Ramos (cell line): ENCODE measurements around the gene DENND4B.
"Not testable (repeated sequence)": the region's sequence is repeated elsewhere in the genome, so short reads cannot be mapped to it uniquely, and the experiment has no call there.

Experiments used
- in situ Hi-C: fragments of 300-500 bp; cut with MboI; formaldehyde crosslinking; loops from one replicate; pipeline ENCODE4 v1.14.3; 2022; ENCODE audit warnings: low sequenced_read_pairs; ENCODE audit not compliant: unreplicated experiment

Gene DENND4B

GRCh38 chr1:153932156-153933131, 14.1 kb downstream of the DENND4B start:
- in situ Hi-C loops, result no loop called here

DNA sequence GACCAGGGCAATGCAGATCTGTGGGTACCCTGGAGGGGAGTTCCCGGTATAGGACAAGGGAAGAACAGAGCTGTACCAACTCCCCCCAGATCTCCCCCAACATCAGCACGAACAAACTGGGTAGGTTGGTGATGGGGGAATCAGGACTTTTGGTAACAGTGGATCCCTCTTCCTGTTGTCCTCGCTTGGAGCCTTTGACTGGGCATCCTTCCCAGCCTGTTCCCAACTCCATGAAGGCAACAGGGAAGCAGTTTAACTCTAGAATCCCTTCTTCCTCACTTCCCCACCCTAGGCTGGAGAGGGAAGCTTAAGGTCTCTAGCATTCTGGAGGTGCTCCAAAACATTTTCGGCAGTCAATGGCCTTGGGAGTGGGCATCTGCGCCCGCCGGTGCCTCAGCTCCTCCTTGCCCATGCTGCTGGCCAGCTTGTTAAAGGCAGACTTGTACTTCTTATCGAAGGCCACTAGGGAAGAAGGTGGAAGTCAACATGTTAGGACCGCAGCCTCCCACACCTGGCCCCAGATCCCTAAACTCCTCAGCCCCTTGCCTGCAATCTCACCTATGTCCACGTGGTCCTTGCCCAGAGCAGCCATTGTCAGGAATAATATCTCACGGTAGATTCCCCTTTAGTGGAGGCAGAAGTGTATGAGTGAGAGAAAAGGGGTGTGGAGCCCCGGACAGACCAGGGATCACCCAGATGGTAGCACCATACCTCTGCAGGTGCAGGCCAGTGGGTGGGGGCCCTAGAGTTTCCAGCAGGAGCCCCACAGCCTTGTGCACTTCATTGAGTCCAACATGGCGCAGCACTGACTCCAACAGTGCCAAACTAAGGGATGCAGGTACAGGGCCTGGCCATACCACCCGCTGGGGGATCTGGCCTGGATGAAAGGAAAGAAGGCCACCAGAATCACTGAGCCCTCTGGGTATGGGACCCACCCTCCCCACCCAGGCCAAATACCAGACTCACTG, 16.3 kb downstream of the DENND4B start:
- in situ Hi-C loops, result no loop called here

DNA sequence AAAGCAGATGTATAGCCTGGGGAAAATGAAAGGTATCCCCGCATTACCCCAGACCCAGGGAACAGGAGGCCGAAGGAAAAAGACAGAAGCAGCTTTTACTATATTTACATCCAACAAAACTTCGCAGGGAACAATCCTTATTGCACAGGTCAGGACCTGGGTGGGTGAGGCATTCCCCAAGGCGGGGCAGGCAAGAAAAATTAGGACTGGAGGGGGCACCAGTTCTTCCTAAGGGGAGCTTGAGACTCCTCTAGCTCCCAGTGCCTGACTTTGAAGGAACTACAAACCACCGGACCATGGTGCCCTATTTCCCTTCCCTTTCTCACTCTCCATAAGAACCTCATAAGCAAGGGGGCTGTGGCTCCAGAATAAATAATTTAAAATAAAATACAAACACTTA, 17.1 kb downstream of the DENND4B start:
- in situ Hi-C loops, result no loop called here

DNA sequence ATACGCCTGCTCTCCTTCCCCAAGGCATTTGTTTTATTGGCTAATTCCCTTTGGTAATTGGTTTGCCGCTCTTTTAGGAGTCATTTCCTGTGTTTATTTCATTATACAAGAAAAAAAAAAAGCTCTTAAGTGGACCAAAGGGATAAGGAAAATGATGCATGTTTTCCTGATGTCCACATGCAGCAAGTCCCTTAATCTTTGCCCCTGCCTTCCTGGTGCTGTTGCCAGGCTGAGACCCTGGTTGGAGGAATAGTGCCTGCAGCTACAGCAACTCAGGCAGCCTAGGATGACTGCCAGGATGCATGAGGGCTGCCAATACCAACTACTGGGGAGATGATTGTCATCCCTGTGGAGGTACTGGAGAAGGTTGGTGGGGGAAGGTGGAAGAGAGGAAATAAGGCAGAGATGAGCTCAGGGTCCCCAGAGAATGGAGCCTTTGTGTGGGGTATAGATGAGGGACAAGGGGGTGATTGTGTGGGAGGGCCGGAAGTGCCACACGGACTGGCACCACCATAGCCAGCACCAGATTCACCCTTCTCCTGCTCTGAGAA, 17.7 kb downstream of the DENND4B start:
- in situ Hi-C loops, result no loop called here

- in situ Hi-C loops, result no loop called here
Observed at GRCh38 chr1:153928245-153928644, 18.3 kb downstream of the DENND4B start.

DNA sequence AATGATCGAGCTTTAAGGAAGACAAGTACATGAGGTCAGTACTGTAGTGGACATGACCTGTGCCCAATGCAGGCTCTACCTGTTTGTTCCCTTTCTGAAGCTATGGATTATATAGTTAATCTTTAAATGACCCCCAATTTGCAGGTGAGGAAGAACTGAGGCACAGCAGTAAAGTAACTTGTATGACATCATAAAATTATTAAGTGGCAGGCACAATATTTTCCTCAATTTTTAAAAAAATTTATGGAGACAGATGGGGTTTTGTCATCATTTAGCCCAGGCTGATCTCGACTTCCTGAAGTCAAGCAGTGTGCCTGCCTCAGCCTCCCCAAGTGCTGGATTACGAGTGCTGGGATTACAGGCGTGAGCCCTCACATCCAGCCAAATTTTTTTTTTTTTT, 20.1 kb downstream of the DENND4B start:
- in situ Hi-C loops, result no loop called here

DNA sequence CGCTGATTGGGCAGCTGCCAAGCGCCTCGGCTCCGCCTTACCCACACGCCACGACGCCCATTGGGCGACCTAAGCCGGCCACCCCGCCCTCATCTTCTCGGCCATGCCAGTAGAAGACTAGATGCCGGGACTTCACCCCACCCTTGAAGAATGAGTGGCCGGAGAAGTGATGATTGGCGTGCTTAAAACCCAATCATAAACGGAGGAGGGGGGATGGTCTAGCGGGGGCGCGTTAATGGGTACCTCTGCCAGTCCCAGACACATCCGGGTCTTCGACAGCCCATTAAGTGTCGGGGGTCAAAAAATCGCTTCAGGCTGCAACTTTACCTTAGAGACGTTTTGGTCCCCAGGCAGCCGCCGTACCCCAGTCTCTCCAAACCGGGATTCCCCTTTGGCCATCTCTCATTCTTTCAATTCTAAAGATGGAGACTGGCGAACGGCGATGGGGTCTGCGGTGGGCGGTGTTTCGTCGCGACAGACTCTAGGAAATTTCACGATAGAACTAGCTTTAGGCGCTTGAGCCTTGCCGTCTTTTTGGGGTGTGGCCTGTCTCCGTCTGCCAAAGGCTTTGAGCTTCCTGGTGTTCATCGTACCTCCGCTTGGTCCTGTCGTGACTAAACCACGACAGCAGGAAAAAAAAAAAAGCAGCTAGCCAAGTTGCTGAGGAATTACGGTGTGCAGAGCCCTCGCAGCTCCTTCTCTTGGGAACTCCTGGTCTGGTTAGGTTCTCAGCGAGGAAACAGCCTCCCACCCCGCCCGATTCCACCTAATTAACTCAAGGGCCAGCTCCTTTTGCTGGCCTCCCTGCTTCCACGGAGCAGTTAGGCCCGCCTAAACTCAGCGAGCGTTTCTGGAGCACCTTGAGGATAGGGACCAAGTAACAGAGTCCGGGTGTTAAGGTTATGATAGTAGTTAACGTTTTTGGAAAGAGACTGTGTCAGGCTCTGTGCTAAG, 23.3 kb downstream of the DENND4B start, which contains the start of gene GATAD2B:
TSS of gene GATAD2B (minus strand) at position 1 of the 954 bp plus-strand sequence. CDS start 94,625 bp downstream, outside the sequence.
- in situ Hi-C loops, result no loop called here

DNA sequence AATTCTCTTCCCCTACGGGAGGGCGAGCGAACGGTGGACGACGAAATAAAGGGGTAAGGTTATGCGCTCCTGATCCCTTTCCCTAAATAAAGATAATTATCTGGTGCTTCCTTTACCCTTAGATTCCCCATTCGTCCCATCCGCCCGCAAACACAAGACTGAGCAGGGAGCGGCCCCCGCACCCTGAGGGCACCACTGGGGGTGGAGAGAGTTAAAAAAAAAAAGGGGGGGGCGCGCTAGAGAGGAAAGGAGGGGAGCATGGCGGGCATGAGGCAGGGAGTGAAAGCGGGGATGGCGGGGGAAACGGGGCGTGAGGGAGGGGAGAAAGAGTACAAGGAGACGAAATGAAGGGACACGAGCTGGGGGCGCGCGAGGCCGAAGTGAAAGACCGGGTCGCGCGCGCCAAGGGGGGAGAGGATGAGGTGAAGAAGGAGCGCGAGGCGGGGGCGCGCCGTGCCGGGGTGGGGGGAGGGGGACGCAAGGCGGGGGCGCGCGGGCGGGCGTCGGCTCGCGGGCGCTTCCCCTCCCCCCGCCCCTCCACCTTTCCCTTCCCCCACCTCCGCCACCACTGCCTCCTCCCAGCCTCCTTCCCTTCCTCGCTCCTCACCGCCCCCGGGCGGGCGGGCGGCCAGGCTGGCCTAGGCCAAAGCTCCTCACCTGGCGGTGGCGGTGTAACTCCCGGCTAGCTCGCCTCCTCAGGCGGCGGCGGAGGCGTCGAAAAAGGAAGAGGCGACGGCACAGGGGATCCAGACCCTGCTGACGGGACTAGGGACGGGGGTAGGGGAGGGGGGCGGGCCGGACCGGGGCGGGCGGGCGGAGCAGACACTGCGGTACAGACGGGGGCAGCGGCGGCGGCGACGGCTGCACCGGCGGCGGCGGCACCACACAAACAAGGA, 24.2 kb downstream of the DENND4B start:
- in situ Hi-C loops, result no loop called here

DNA sequence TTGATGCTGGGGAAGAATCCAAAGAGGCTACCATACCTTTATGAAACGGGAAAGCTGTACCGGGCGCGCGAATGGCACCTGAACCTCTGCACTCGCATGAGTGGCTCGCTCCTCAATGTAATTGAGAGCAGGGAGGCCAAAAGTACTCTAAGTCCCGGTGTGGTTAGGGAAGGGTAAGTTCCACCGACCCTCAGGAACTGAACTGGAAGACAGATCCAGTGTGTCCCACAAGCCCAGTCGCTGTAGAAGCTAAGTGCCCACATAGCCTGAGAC, 24.8 kb downstream of the DENND4B start:
- in situ Hi-C loops, result no loop called here

DNA sequence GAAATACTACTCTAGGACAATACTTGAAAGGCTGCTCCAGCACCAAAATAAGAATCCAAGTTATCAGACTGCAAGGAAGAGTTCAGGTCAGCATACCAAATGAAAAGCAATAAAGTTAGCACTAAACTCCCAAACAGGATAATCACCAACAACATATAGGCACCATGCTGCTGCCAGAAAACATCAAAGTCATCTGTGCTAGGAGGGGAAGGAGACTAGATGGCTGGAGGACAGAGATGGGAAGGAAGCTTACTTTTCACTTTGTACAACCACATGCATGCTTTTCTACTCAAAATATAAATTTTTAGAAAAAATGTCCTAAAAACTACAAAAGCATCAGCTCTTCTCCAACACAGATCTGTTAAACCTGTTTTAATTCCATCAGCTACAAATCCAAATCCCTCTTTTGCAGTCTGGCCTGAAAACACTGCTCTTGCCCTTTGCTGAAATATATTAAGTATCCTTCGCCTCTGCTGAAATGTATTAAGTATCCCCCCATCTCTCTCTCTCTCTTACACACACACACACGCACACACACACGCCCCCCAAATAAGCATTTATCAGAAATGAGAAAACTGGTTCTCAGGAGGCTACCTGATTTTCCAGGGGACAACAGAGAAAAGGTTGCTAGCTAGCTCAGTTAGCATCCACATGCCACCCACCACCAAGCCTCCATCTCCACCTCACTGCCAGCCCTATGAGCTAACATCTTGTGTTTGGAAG, 25.3 kb downstream of the DENND4B start:
- in situ Hi-C loops, result no loop called here

DNA sequence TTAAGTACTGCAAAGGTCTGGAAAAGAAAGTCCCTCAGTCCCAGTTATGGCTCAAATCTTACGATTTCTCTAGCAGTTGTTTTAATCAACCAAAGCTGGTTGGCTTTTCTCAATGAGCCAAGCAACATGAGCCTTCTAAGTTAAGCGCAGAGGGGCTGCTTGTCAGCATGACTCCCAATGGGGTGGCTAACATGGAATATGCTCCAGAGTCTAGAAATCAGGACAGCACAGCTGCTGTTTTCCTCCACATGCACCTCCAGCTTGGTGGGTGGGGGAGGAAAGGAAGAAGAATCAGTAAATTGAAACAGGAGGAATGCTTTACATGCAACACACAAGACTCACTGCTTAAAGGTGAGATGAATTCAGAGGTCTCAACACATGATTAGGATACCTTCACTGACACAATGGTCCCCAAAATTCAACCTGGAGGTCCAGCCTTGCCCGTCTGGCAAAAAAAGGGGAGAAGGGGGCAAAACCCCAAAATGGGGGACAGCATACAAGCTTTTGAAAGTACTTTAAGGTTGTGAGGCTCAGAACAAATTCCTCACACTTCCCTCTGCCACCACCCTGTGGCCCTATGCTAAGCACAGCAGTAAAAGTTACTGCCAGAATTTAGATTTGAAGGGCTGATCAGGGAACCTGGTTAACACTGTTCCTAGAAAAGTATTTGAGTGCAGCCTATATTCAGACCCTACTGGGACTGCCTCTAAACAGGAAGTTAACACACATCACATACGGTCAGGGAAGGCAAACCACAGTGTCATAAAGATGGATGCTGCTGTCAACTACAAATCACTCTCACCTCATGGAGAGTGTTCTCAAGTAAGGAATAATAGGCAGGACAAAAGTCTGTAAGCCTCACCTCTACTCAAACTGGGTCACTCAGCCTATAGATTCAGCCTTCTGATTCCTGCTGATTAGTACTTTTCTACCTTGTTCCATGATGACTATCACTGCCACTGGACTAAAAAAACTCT, 26.4 kb downstream of the DENND4B start:
- in situ Hi-C loops, result no loop called here

- in situ Hi-C loops, result no loop called here
Observed at GRCh38 chr1:153916297-153916696, 30.2 kb downstream of the DENND4B start.

DNA sequence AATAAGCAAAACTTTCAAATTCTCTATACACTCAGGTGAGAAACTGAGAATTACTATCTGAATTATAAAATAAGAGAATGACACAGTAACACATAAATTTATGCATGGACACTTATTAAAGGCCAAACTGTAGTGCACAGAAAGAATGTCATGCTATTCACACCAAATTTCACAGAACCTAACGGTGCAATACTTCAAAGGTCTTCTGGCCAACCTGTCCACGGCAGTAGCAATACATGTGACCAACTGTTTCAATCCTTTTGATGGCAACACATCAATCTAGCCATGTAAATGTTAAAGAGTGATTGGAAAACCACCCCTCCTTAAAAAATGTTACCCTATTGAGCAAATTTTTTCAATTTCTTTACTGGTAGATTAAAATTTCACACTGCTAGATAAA, 34.2 kb downstream of the DENND4B start:
- in situ Hi-C loops, result no loop called here

DNA sequence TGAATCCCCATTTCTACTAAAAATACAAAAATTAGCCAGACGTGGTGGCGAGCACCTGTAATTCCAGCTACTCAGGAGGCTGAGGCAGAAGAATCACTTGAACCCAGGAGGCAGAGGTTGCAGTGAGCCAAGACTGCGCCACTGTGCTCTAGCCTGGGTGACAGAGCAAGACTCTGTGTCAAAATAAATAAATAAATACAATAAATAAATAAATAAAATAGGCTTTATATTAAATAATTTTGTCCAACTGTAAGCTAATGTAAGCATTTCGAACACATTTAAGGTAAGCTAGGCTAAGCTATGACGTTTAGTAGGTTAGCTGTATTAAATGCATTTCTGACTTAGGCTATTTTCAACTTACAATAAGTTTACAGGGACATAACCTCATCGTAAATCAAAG, 36.0 kb downstream of the DENND4B start:
- in situ Hi-C loops, result not testable (repeated sequence)

- in situ Hi-C loops, result no loop called here
Observed at GRCh38 chr1:153908071-153908470, 38.4 kb downstream of the DENND4B start.

- in situ Hi-C loops, result no loop called here
Observed at GRCh38 chr1:153907134-153907533, 39.4 kb downstream of the DENND4B start.

- in situ Hi-C loops, result no loop called here
Observed at GRCh38 chr1:153906396-153906795, 40.1 kb downstream of the DENND4B start.
